Nucleus accumbens (tissue), 56 donors: Measurements from ENCODE around the gene ANKRD22.

Experiments used
- DNase-seq, 56 donors: peaks; one replicate each; lab custom pipeline; 2025; lab: John Stamatoyannopoulos, UW

ANKRD22 gene

DNA sequence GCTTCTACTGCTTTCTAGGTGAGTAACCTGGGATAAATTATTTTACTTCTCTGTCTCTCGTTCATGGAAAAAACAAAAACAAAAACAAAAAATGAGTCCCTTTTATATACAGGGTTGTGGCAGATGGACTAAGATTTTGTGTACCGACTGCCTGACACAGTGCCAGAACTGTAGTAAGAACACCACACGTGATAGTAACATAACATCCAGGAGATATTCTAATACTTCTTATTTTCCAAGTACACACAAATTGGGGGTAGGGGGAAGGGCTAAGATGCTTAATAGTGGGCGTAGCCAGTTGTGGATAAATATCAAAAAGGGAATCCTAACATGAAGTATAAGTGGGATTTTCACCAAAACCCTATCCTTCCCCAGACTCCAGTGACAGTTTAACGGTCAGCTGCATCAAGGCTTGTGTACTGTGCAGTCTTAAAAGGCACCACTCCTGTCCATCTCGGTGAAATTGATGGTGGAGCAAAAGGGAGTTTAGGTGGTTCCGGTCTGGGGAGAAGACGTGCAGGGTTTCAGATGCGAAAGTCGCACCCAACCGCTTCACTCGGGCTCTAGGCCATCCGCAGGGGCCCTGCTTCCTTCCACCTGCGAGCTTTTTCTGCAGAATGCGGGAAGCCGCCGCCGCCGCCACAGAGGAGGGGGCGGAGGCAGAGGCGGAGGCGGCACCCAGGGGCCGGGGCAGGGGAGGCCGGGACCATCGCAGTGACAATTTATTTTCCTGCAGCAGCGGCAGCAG lies 28.1 kb upstream of the ANKRD22 start, which contains the start of gene STAMBPL1:
TSS of gene STAMBPL1 (plus strand) at position 712 of the 748 bp plus-strand sequence. CDS start 21,464 bp downstream, outside the sequence.
- peak in 42 of 56 donors; percentile 28 to 83 (median 62) for DNase-seq

GRCh38 chr10:88877298-88877697 lies 25.7 kb upstream of the ANKRD22 start:
- no peak for DNase-seq

DNA sequence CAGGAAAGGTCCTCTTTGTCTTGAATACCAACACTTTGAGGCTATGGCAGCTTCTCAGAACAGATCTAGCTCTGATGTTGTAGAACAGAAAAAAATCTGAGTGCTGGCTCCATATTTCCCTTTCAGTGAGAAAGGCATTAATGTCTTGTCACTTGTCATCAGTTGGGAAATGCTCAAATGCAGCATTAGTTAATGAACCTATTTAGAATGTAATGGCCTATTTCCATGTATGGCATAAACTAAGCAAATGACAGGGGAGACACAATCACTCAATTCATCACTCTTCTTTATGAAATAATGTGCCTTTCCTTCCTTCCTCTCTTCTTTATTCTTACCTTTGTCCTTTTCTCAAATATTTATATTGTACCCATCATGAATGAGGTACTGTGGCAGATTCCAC lies 23.4 kb upstream of the ANKRD22 start:
- no peak for DNase-seq

DNA sequence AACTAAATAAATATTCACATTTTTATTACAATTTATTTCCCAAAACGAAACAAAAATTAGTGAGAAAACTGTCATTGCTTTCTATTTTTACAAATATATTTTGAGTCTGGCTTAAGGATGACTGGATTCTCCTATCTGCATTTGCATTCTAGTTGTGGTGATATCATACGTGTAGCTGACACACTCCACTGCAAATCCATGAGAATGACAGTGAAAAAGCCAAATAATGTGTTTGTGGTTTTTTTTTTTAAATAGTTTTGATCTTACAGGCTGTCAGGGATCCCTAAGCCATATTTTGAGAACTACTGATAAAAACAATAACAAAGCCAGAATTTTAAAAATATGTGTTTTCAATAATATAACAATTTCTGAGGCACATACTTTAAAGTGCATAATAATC lies 22.6 kb upstream of the ANKRD22 start:
- no peak for DNase-seq

DNA sequence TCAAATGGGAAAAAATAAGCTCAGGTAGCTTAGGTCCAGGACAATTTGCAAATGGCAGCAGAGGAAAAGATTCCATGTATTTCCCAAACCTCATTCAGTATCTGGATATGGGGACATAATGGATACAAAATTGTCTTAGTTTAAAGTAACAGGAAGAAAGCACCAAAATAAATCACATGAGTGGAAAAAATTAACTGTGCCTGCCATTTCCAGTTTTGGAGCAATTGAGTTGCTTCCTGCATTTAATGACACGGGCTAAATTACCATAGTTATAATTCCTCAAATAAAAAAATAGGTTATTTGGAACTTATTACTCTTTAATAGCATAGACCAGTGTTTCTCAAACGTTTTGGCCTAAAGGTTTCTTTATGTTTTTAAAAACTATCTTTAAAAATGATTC lies 22.1 kb upstream of the ANKRD22 start:
- DNase-seq: no peak

DNA sequence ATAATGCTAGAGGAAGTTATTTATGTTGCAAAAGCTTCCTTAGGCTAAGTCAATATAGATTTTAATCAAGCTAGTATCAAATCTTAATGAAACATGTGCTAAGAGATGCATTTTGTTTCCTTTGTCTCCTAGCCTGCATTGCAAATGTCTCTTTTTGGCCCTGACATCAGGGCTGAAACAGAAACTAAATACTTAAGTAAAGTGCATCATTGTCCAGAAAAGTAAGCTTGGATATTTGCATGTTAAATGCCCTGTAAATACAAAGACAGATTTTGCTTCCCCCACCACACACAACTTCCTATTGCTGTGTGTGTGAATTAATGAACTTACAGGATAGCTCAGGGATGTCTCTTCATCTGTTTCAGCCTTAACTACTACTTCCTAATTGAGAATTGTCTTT lies 18.4 kb upstream of the ANKRD22 start:
- no peak for DNase-seq

GRCh38 chr10:88866454-88866853 lies 14.8 kb upstream of the ANKRD22 start:
- DNase-seq: no peak

DNA sequence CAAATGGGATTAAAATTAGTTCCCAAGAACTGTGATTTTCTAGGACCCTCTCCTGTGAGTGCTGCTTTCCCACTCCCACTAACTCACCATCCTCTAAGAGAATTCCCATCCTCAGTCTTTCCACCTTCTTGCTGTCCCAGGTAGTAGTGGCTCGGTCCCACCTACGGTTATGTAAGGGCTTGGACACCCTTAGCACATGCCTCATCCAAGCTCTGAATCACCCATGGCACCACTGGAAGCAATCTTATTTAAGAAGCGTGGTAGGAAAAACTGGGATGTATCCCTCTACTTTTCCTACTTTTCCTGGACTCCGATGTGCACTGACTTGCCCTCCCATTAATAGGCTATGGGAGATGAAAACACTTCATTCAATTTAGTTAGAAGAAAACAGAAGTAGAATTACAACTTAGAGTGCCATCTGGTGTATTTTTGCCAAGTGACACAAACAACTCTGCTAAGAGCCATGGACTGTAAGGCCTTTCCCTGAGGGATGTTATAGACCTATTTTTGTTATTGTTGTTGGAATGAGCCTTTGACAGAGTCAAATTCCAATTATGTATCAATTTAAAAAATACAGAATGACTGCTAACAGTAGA lies 13.7 kb upstream of the ANKRD22 start:
- no peak for DNase-seq

DNA sequence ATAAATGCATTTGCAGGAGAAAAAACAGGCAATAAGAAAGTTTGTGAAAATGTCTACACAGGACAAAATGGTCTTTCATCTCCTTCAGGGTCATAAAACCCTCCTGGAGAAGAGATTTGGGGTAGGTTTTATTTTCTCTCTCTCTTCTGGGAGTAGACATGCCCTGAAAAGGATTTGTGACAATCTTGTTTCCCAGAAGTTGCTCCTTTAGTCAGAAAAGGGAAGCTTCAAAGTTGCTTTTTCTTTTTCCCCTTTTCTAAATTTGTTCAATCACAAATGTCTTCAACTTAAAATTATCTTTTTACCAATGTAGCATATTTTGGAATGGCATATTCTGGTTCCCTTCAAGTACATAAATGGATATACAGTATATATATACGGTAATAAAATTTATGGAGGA lies 9.4 kb upstream of the ANKRD22 start:
- no peak for DNase-seq

DNA sequence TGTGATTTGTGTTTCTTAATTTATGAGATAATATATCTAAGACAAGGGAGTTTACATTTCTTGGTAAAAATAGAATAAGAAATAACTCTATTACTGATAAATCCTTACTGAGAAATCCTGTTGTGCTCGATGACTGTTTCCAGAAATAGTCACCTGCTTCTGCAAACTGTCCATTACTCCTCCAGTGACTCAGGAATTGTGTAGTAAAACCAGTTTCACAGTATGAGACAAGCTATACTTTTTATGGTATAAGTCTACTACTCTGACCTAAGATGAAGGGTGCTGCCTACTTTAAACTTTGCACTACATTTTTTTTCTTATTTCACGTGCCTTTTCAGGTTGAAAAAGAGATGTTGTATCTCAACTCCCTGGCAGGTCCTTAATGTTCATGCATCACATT lies 6.8 kb upstream of the ANKRD22 start:
- no peak for DNase-seq

DNA sequence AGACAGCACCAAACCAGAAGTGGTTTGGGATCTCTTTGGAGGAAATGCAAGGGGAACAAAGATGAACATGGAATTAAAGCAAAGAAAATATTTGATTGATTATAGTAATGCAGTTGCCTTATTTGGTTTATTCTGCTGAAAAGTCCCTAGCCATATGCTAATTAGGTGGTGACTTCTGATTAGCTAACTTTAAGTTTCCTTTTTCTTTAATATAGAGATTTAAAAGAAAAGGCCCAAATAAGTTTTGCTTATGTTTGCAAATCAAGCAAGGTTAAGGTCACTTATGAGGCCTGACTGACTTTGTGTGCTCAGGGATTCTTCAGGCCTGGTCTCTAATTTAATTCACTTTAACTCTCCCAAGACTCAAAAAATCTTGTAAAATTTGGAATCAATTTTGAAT lies 6.2 kb upstream of the ANKRD22 start:
- no peak for DNase-seq

DNA sequence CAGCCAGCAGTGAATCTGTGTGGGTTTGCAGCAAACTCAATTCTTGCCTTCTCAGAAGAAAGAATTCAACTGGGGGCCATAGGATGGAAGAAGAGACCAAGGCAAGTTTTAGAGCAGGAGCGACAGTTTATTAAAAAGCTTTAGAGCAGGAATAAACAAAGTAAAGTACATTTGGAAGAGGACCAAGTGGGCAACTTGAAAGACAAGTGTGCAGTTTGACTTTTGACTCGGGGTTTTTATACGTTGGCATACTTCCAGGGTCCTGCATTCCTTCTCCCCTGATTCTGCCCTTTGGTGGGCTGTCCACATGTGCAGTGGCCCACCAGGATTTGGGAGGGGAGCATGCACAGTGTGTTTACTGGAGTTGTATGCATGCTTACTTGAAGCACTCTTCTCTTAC lies 3.0 kb upstream of the ANKRD22 start:
- no peak for DNase-seq

- no peak for DNase-seq
Observed at GRCh38 chr10:88853155-88853881, 1.7 kb upstream of the ANKRD22 start.

DNA sequence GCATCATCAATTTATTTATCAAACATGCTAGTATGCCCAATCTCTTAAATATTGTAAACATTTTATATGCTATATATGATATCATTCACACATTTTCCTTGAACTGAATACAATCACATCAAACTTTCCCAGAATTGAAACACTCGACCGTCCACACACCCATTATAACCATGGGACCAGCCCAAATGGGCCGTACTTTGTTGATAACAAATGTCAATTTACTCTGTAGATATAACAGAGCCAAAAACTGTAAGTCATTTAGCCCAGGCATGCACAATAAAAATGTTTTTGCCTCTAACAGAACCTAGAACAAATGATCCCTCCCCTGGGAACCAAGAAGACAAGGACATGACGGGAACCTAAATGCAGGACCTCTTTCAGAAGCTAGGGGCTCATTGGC lies 683 bp upstream of the ANKRD22 start:
- no peak for DNase-seq

DNA sequence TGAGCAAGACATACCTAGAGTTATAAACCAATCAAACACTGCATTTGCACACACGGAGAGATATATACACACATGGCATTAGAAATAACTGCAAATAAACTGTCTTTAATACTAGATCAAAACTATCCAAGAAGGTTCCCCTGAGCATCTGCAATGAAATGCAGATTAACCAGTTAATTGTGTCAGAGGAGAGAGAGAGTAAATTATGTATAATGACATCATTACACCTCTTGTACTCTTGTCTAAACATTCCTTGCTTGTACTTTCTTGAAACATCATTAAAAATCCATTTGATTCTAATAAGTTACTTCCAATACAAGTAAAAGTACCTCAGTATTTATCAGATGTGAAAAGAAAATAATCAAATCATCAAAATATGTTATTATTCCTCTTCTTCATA lies 932 bp downstream of the ANKRD22 start:
- no peak for DNase-seq

DNA sequence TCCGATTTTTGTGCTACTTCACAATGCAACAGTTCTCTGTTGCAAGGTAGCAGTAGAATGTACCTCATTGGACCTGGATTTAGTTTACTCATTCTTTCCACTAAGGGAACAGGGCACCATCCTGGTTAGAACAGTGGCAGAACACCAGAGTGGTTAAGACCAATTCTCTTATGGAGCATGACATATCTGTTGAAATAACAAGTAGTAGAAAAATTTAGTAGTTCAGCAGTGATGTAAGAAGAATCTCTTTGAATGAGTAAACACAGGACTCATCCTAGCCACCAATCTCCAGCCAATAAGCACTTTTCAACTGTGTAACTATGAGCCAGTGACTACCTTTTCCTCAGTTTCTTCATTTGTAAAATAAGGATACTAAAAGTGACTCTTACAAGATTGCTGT lies 2.4 kb downstream of the ANKRD22 start:
- DNase-seq: no peak

DNA sequence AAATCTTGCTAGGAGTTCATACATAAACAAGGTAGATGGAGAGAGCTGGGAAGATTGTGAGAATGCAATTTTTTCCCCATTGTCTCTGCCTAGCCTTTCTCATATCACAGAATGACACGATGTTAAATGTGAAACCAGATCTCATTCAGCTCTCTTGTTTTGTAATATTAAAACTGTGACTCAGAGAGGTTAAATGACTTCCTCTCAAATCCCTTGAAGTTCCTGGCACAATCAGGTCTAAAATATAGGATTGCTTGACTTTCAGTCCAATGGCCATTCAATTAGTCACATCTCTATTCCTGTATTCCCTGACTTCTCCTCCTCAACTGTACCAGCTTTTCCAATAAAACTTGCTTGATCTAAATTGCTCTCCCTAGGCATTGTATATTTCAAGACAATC lies 3.1 kb downstream of the ANKRD22 start:
- DNase-seq: no peak

DNA sequence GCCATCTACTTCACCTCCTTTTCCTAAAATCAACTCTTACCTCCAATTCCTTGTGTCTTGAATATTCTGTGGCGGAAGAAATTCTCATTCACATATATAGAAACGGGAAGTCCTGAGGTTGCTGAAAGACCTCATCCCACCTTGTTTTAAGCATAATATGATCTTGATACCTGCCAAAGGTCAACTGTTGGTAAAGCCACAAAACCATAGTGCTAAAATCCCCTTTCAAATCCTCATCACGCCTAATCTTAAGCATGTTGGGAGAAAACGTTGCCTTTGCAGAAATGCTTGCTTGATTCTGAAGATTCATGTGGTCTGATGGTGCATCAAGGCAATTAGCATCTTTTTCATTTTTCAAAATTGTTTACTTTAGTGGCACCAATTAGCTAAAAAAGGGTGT lies 8.5 kb downstream of the ANKRD22 start:
- DNase-seq: no peak

GRCh38 chr10:88841316-88842111 lies 10.1 kb downstream of the ANKRD22 start:
- DNase-seq: no peak

GRCh38 chr10:88840881-88841280 lies 10.8 kb downstream of the ANKRD22 start:
- no peak for DNase-seq

DNA sequence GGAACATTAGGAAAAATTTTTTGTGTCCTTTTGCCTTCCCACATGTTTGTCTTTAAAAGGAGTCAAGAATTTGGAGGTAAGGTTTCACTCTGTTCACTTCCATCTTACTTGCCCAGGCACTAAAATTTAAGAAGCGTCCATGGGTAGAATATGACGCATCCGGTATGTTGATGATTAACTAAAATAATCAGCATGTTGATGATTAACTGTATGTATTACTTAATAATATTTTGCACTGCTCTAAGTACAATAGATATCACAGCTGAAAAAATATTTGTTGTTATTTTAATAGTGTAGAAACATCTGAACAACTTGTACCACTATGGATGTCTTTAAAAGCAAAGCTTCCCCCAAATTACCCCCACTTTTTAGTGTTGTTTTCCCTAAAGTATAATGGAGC lies 11.5 kb downstream of the ANKRD22 start:
- DNase-seq: no peak
